ENCODE data around the gene PPA1. TPM values are rescaled to one million over a fixed set of nuclear protein-coding genes. Genes with fewer than 3 reads are reported as not detected.

PPA1 gene
- total RNA-seq, 5 donors from 2014 or later (not counting 1 experiment from before 2014, with no cell fraction given): 56.7 to 78.4 (median 64.4) TPM

- DNase-seq (no peak), ATAC-seq (replicated peaks in 1 of 4) (no peak)
- Mint-ChIP-seq H3K4me3 (no peak overlapping the region), H3K36me3 (no peaks in the 10 kb centered on the region), H3K9me3 (no peaks in the 10 kb centered on the region), H3K27me3 (peaks cover 3 to 12% of the 10 kb centered on the region in 2 donors), H3K27ac (no peak overlapping the region), H3K4me1 (peaks cover 0 to under 1% (median 0%) of the 10 kb centered on the region in 3 donors)
- ChIA-PET POLR2A (no interaction called here), CTCF (interaction anchor here in 1 of 2 donors (0.9 kb wide), 1 partner anchor 45 kb away, joined by 3 read pairs; no protein-coding TSS in a partner anchor)
- Histone ChIP-seq H3K4me1 (ENCODE audit: control insufficient read depth in 1 of 2, extremely low read depth in 1 of 2, insufficient read depth in 2 of 2, low read length in 2 of 2) (no peaks in the 10 kb centered on the region), H3K9me3 (no peaks in the 10 kb centered on the region), H3K27ac (ENCODE audit: low read length) (no peak overlapping the region), H3K4me3 (ENCODE audit: control insufficient read depth in 1 of 2, extremely low read depth in 1 of 2, low read length in 1 of 2) (no peak overlapping the region), H3K36me3 (ENCODE audit: control insufficient read depth in 2 of 2, extremely low read depth in 1 of 2, insufficient read depth in 1 of 2, low read length in 1 of 2) (no peaks in the 10 kb centered on the region), H3K27me3 (replicated peaks in 1 of 2; ENCODE audit: control insufficient read depth in 2 of 2, extremely low read depth in 1 of 2, insufficient read depth in 2 of 2, low read length in 1 of 2) (peaks cover 0 to 16% of the 10 kb centered on the region in 2 experiments)
- WGBS (ENCODE audit: insufficient coverage): 0% methylated on average over 1 of the region's 1 CpG
Observed at GRCh38 chr10:70266701-70267100, 33.5 kb upstream of the PPA1 start.

GRCh38 chr10:70266056-70266455 is 32.8 kb upstream of the PPA1 start:
- Mint-ChIP-seq H3K9me3 (peaks cover 3 to 4% (median 3%) of the 10 kb centered on the region in 3 donors), H3K27me3 (peaks cover 3 to 17% of the 10 kb centered on the region in 2 donors), H3K4me1 (no peaks in the 10 kb centered on the region), H3K36me3 (peaks cover 3% of the 10 kb centered on the region), H3K27ac (no peak overlapping the region), H3K4me3 (no peak overlapping the region)
- no peaks in the 10 kb centered on the region for H3K36me3 ChIP-seq (ENCODE audit: control insufficient read depth in 2 of 2, extremely low read depth in 1 of 2, insufficient read depth in 1 of 2, low read length in 1 of 2)
- 90% methylated on average over 7 of the region's 7 CpGs for WGBS (ENCODE audit: insufficient coverage)
- H3K4me1 ChIP-seq (ENCODE audit: control insufficient read depth in 1 of 2, extremely low read depth in 1 of 2, insufficient read depth in 2 of 2, low read length in 2 of 2): no peaks in the 10 kb centered on the region
- ATAC-seq (replicated peaks in 1 of 4) (no peak), DNase-seq (no peak)
- peaks cover 0 to 20% of the 10 kb centered on the region in 2 experiments for H3K27me3 ChIP-seq (replicated peaks in 1 of 2; ENCODE audit: control insufficient read depth in 2 of 2, extremely low read depth in 1 of 2, insufficient read depth in 2 of 2, low read length in 1 of 2)
- CTCF ChIA-PET: no interaction called here
- H3K9me3 ChIP-seq: no peaks in the 10 kb centered on the region
- POLR2A ChIA-PET: interaction anchor here in 1 of 2 donors (0.5 kb wide), 1 partner anchor 35 kb away, joined by 3 read pairs; no protein-coding TSS in a partner anchor
- H3K4me3 ChIP-seq (ENCODE audit: control insufficient read depth in 1 of 2, extremely low read depth in 1 of 2, low read length in 1 of 2): no peak overlapping the region
- H3K27ac ChIP-seq (ENCODE audit: low read length): no peak overlapping the region

GRCh38 chr10:70265032-70265689 is 31.9 kb upstream of the PPA1 start:
- ATAC-seq (replicated peaks in 1 of 4): peak in 1 of 4 experiments; percentile 27
- Histone ChIP-seq H3K4me3 (ENCODE audit: control insufficient read depth in 1 of 2, extremely low read depth in 1 of 2, low read length in 1 of 2) (no peak overlapping the region), H3K9me3 (no peaks in the 10 kb centered on the region), H3K27me3 (replicated peaks in 1 of 2; ENCODE audit: control insufficient read depth in 2 of 2, extremely low read depth in 1 of 2, insufficient read depth in 2 of 2, low read length in 1 of 2) (peaks cover 0 to 26% of the 10 kb centered on the region in 2 experiments), H3K4me1 (ENCODE audit: control insufficient read depth in 1 of 2, extremely low read depth in 1 of 2, insufficient read depth in 2 of 2, low read length in 2 of 2) (no peaks in the 10 kb centered on the region), H3K36me3 (ENCODE audit: control insufficient read depth in 2 of 2, extremely low read depth in 1 of 2, insufficient read depth in 1 of 2, low read length in 1 of 2) (no peaks in the 10 kb centered on the region), H3K27ac (ENCODE audit: low read length) (no peak overlapping the region)
- no peaks in the 10 kb centered on the region for H3K4me1 Mint-ChIP-seq
- 39% methylated on average over 6 of the region's 10 CpGs for WGBS (ENCODE audit: insufficient coverage)
- H3K27ac Mint-ChIP-seq: no peak overlapping the region
- ChIA-PET CTCF (interaction anchor here (0.5 to 0.6 kb wide), 2 partner anchors 10 to 45 kb away, joined by 3 read pairs; no protein-coding TSS in a partner anchor), POLR2A (interaction anchor here in 1 of 2 donors (0.5 to 0.6 kb wide), 2 partner anchors 102 to 858 kb away, joined by 6 to 7 read pairs; no protein-coding TSS in a partner anchor)
- peaks cover 4% of the 10 kb centered on the region for H3K36me3 Mint-ChIP-seq
- DNase-seq: peak in 1 of 35 experiments; percentile 14
- H3K4me3 Mint-ChIP-seq: no peak overlapping the region
- peaks cover 3 to 8% (median 5%) of the 10 kb centered on the region in 3 donors for H3K9me3 Mint-ChIP-seq
- H3K27me3 Mint-ChIP-seq: peaks cover 3 to 17% of the 10 kb centered on the region in 2 donors

GRCh38 chr10:70260734-70261133 is 27.5 kb upstream of the PPA1 start:
- WGBS (ENCODE audit: insufficient coverage): 78% methylated on average over 1 of the region's 3 CpGs
- H3K4me3 Mint-ChIP-seq: no peak overlapping the region
- ATAC-seq (replicated peaks in 1 of 4): no peak
- POLR2A ChIA-PET: no interaction called here
- H3K4me3 ChIP-seq (ENCODE audit: control insufficient read depth in 1 of 2, extremely low read depth in 1 of 2, low read length in 1 of 2): no peak overlapping the region
- peaks cover 4% of the 10 kb centered on the region for H3K36me3 Mint-ChIP-seq
- CTCF ChIA-PET: interaction anchor here in 1 of 2 donors (1.1 kb wide), 1 partner anchor 39 kb away, joined by 3 read pairs; no protein-coding TSS in a partner anchor
- peaks cover 0 to 7% (median 4%) of the 10 kb centered on the region in 3 donors for H3K4me1 Mint-ChIP-seq
- H3K27me3 ChIP-seq (replicated peaks in 1 of 2; ENCODE audit: control insufficient read depth in 2 of 2, extremely low read depth in 1 of 2, insufficient read depth in 2 of 2, low read length in 1 of 2): peaks cover 4 to 42% of the 10 kb centered on the region in 2 experiments
- no peak overlapping the region for H3K27ac ChIP-seq (ENCODE audit: low read length)
- no peak overlapping the region for H3K27ac Mint-ChIP-seq
- no peaks in the 10 kb centered on the region for H3K36me3 ChIP-seq (ENCODE audit: control insufficient read depth in 2 of 2, extremely low read depth in 1 of 2, insufficient read depth in 1 of 2, low read length in 1 of 2)
- no peaks in the 10 kb centered on the region for H3K9me3 ChIP-seq
- H3K9me3 Mint-ChIP-seq: peaks cover 3 to 8% (median 5%) of the 10 kb centered on the region in 3 donors
- peaks cover 26 to 35% of the 10 kb centered on the region in 2 donors for H3K27me3 Mint-ChIP-seq
- DNase-seq: no peak
- peaks cover 0 to 4% of the 10 kb centered on the region in 2 experiments for H3K4me1 ChIP-seq (ENCODE audit: control insufficient read depth in 1 of 2, extremely low read depth in 1 of 2, insufficient read depth in 2 of 2, low read length in 2 of 2)

- H3K36me3 Mint-ChIP-seq: peaks cover 4% of the 10 kb centered on the region
- WGBS (ENCODE audit: insufficient coverage): no CpG with 5 or more reads among the region's 1 CpG
- DNase-seq (no peak), ATAC-seq (replicated peaks in 1 of 4) (no peak)
- H3K4me3 Mint-ChIP-seq: no peak overlapping the region
- POLR2A ChIA-PET: no interaction called here
- Histone ChIP-seq H3K27me3 (replicated peaks in 1 of 2; ENCODE audit: control insufficient read depth in 2 of 2, extremely low read depth in 1 of 2, insufficient read depth in 2 of 2, low read length in 1 of 2) (peaks cover 4 to 45% of the 10 kb centered on the region in 2 experiments), H3K4me3 (ENCODE audit: control insufficient read depth in 1 of 2, extremely low read depth in 1 of 2, low read length in 1 of 2) (no peak overlapping the region), H3K27ac (ENCODE audit: low read length) (no peak overlapping the region), H3K4me1 (ENCODE audit: control insufficient read depth in 1 of 2, extremely low read depth in 1 of 2, insufficient read depth in 2 of 2, low read length in 2 of 2) (peaks cover 0 to 8% of the 10 kb centered on the region in 2 experiments), H3K9me3 (no peaks in the 10 kb centered on the region), H3K36me3 (ENCODE audit: control insufficient read depth in 2 of 2, extremely low read depth in 1 of 2, insufficient read depth in 1 of 2, low read length in 1 of 2) (no peaks in the 10 kb centered on the region)
- no peak overlapping the region for H3K27ac Mint-ChIP-seq
- H3K9me3 Mint-ChIP-seq: peaks cover 3 to 8% (median 5%) of the 10 kb centered on the region in 3 donors
- H3K27me3 Mint-ChIP-seq: peaks cover 30 to 38% of the 10 kb centered on the region in 2 donors
- H3K4me1 Mint-ChIP-seq: peaks cover 0 to 11% (median 8%) of the 10 kb centered on the region in 3 donors
- CTCF ChIA-PET: interaction anchor here in 1 of 2 donors (1.1 kb wide), 1 partner anchor 39 kb away, joined by 3 read pairs; no protein-coding TSS in a partner anchor
Observed at GRCh38 chr10:70260259-70260658, 27.0 kb upstream of the PPA1 start.

- H3K4me1 ChIP-seq (ENCODE audit: control insufficient read depth in 1 of 2, extremely low read depth in 1 of 2, insufficient read depth in 2 of 2, low read length in 2 of 2): peaks cover 0 to 11% of the 10 kb centered on the region in 2 experiments
- CTCF ChIA-PET: interaction anchor here (0.6 to 0.7 kb wide), 2 partner anchors 106 to 164 kb away, joined by 3 to 4 read pairs; no protein-coding TSS in a partner anchor
- no peak overlapping the region for H3K27ac ChIP-seq (ENCODE audit: low read length)
- Mint-ChIP-seq H3K4me1 (peaks cover 0 to 11% (median 8%) of the 10 kb centered on the region in 3 donors), H3K9me3 (peaks cover 3 to 8% (median 5%) of the 10 kb centered on the region in 3 donors), H3K27me3 (peaks cover 30 to 51% of the 10 kb centered on the region in 2 donors), H3K36me3 (peaks cover 4% of the 10 kb centered on the region), H3K4me3 (no peak overlapping the region), H3K27ac (no peak overlapping the region)
- no peaks in the 10 kb centered on the region for H3K36me3 ChIP-seq (ENCODE audit: control insufficient read depth in 2 of 2, extremely low read depth in 1 of 2, insufficient read depth in 1 of 2, low read length in 1 of 2)
- no peaks in the 10 kb centered on the region for H3K9me3 ChIP-seq
- no peak for ATAC-seq (replicated peaks in 1 of 4)
- H3K27me3 ChIP-seq (replicated peaks in 1 of 2; ENCODE audit: control insufficient read depth in 2 of 2, extremely low read depth in 1 of 2, insufficient read depth in 2 of 2, low read length in 1 of 2): peaks cover 9 to 60% of the 10 kb centered on the region in 2 experiments
- WGBS (ENCODE audit: insufficient coverage): no CpG with 5 or more reads among the region's 1 CpG
- DNase-seq: no peak
- POLR2A ChIA-PET: interaction anchor here in 1 of 2 donors (0.6 kb wide), 1 partner anchor 187 kb away, joined by 4 read pairs; no protein-coding TSS in a partner anchor
- H3K4me3 ChIP-seq (ENCODE audit: control insufficient read depth in 1 of 2, extremely low read depth in 1 of 2, low read length in 1 of 2): no peak overlapping the region
Observed at GRCh38 chr10:70258216-70258615, 25.0 kb upstream of the PPA1 start.

Measured in T-cell (primary cell).